RWPE1 (cell line): Measurements from ENCODE around the gene RUNDC3A.

Source experiments
- CTCF ChIA-PET: fragments of 350-600 bp; sonication (Branson Sonifier 250); formaldehyde crosslinking; extraction: SDS; loops from one replicate; lab custom pipeline; 2021; lab: Yijun Ruan, JAX
- POLR2A ChIA-PET: fragments of 400-600 bp; formaldehyde crosslinking; extraction: SDS; loops from one replicate; lab custom pipeline; 2020; ENCODE audit warnings: antibody characterized with exemption; ENCODE audit not compliant: low non-redundant PET; lab: Yijun Ruan, JAX
- DNase-seq: peaks from one replicate; pipeline ENCODE4 v3.0.0; 2012; ENCODE audit warnings: low spot score
- H3K27ac ChIP-seq: fragments of 450-650 bp; 2 replicates; pipeline ENCODE4 v1.5.1; 2017
- CTCF ChIP-seq: fragments of 450-650 bp; conservative IDR thresholded peaks from 2 replicates; pipeline ENCODE4 v1.5.1; 2017; ENCODE audit warnings: low read depth, mild to moderate bottlenecking

The RUNDC3A gene

GRCh38 chr17:44314869-44315661 lies 6.7 kb downstream of the RUNDC3A start:
- ChIA-PET POLR2A (interaction anchor here (0.5 kb wide), 1 partner anchor 109 kb away, joined by 3 read pairs; no protein-coding TSS in a partner anchor), CTCF (no interaction called here)
- peak; percentile 56 for DNase-seq
- TF ChIP-seq CTCF = no peak
- no peak overlapping the region for H3K27ac ChIP-seq

- POLR2A ChIA-PET = interaction anchor here (0.5 to 0.7 kb wide), 3 partner anchors 61 to 110 kb away, joined by 3 to 7 read pairs (median 4); no protein-coding TSS in a partner anchor
- CTCF ChIA-PET = no interaction called here
- H3K27ac ChIP-seq = no peak overlapping the region
- no peak for TF ChIP-seq CTCF
- no peak for DNase-seq
These were observed 7.6 kb downstream of the RUNDC3A start for GRCh38 chr17:44315760-44316731.

DNA sequence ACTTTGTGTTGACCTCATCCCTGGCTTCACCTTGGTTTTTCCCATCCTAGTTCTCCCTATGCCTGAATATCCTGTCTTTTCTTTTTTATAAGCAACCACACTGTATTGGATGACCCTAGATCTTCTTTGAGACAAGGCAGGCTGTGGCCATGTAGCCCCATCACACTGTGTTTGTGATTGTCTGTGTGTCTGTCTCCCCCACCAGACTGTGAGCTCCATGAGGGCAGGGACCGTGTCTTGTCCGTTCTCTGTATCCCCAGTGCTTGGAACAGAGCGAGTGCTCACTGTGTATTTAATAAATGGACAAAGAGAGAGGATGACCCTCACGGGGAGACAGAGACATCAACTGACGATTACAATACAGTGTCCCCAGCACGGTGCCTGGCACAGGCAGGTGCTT lies 9.1 kb downstream of the RUNDC3A start:
- DNase-seq = no peak
- ChIA-PET POLR2A (interaction anchor here (0.6 kb wide), 1 partner anchor 95 kb away, joined by 3 read pairs; no protein-coding TSS in a partner anchor), CTCF (no interaction called here)
- H3K27ac ChIP-seq = no peak overlapping the region
- TF ChIP-seq CTCF = no peak

- H3K27ac ChIP-seq = peak overlapping the region; percentile 26
- POLR2A ChIA-PET = interaction anchor here (0.6 kb wide), 1 partner anchor 96 kb away, joined by 3 read pairs; no protein-coding TSS in a partner anchor
- no peak for TF ChIP-seq CTCF
- CTCF ChIA-PET = interaction anchor here (0.6 to 0.9 kb wide), 3 partner anchors 24 to 99 kb away, joined by 3 to 4 read pairs (median 3); partner anchors contain the start of gene UBTF
- no peak for DNase-seq
These were observed 9.9 kb downstream of the RUNDC3A start for GRCh38 chr17:44318077-44318892.

- peak overlapping the region; percentile 26 for H3K27ac ChIP-seq
- CTCF ChIA-PET = no interaction called here
- no peak for TF ChIP-seq CTCF
- POLR2A ChIA-PET = interaction anchor here (0.6 kb wide), 1 partner anchor 832 kb away, joined by 3 read pairs; no protein-coding TSS in a partner anchor
- no peak for DNase-seq
These were observed 11.7 kb downstream of the RUNDC3A start for GRCh38 chr17:44320066-44320465.
